Measurements from ENCODE around the gene PACS2.
"Not testable (repeated sequence)": the region's sequence is repeated elsewhere in the genome, so short reads cannot be mapped to it uniquely, and the experiment has no call there.

PACS2 gene

DNA sequence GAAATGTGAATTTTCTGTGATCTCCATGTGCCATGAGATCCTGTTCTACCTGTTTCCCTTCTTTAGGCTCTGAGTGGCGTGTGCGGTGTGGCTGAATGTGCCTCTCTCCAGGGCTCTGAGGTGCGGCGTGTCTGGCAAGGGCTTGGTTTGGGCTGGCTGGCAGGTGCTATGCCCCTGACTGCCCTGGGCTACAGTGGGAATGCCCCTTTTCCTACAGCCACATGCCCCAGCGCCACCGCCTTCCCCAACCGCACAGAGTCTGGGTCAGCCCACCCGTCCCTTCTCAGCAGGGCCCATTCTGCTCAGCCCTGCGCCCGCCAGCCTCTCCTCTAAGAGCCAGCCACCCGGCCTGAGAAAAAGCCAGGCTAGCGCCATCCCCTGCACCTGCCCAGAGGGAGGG lies 41.5 kb upstream of the PACS2 start:
- DNase-seq (ENCODE audit: low read depth): peak; percentile 69
- TF ChIP-seq, protein P1, sequence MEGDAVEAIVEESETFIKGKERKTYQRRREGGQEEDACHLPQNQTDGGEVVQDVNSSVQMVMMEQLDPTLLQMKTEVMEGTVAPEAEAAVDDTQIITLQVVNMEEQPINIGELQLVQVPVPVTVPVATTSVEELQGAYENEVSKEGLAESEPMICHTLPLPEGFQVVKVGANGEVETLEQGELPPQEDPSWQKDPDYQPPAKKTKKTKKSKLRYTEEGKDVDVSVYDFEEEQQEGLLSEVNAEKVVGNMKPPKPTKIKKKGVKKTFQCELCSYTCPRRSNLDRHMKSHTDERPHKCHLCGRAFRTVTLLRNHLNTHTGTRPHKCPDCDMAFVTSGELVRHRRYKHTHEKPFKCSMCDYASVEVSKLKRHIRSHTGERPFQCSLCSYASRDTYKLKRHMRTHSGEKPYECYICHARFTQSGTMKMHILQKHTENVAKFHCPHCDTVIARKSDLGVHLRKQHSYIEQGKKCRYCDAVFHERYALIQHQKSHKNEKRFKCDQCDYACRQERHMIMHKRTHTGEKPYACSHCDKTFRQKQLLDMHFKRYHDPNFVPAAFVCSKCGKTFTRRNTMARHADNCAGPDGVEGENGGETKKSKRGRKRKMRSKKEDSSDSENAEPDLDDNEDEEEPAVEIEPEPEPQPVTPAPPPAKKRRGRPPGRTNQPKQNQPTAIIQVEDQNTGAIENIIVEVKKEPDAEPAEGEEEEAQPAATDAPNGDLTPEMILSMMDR (IDR thresholded peaks at IDR 0.05; ENCODE audit: insufficient read depth, low read depth, low read length, missing control alignments): no peak
- H3K4me3 ChIP-seq (ENCODE audit: low read length): no peak overlapping the region

DNA sequence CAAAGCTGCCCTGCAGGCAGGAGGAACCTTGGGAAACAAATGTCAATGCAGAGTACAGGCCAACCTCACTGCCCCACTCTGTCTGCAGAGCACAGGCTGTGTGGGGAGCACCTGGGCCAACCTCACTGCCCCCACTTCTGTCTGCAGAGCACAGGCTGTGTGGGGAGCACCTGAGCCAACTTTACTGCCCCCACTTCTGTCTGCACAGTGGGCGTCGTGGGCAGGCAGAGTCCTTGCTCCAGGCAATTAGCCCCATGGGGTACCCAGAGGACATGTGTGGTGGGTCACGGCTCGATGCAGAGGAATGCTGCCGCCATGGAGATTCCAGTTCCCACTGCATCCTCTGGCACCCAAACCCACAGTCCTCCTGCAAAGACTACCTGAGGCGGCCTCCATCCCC lies 39.9 kb upstream of the PACS2 start:
- no peak for DNase-seq (ENCODE audit: low read depth)
- H3K4me3 ChIP-seq (ENCODE audit: low read length): no peak overlapping the region
- TF ChIP-seq, protein P1 (IDR thresholded peaks at IDR 0.05; ENCODE audit: insufficient read depth, low read depth, low read length, missing control alignments): no peak

DNA sequence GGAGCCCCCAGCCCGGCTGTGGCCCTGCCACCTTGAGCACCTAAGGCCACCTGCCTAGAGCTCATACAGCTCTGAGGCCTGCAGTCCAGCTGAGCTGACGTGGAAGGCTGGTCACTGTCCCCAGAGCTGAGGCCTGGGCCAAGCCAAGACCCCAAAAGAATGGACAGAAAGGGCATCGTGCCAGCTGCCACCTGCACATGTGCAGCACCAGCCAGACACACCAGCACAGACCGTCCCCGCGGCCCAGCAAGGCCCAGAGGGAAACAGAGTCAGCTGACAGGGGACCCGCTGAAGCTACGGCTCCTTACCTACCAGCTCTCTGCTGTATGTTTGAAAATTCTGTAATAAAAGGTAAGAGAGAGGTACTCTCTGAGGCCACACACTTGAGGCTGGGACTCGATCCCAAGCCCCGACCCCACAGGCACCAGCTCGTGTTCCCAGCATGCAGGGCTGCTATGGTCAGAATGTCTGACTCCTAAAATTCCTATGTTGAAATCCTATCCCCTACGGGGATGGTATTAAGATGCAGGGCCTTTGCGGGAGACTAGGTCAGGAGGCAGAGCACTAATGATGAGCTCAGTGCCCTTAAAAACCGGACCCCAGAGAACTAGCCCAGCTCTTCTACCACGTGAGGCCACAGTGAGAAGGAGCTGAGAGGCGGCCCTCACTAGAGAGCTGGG lies 39.1 kb upstream of the PACS2 start:
- H3K4me3 ChIP-seq (ENCODE audit: low read length): no peak overlapping the region
- TF ChIP-seq, protein P1 (IDR thresholded peaks at IDR 0.05; ENCODE audit: insufficient read depth, low read depth, low read length, missing control alignments): no peak
- no peak for DNase-seq (ENCODE audit: low read depth)

DNA sequence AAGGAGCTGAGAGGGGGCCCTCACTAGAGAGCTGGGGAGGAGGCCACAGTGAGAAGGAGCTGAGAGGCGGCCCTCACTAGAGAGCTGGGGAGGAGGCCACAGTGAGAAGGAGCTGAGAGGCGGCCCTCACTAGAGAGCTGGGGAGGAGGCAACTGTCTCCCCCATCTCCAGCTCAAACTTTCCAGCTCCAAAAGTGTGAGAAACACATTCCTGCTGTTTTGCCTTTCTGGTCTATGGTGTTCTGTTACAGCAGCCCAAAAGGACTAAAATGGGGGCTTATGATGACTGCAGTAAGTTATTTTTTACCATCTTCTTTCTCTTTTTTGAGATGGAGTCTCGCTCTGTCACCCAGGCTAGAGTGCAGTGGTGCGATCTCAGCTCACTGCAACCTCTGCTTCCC lies 37.1 kb upstream of the PACS2 start:
- not testable (repeated sequence) for H3K4me3 ChIP-seq (ENCODE audit: low read length); DNase-seq (ENCODE audit: low read depth)

DNA sequence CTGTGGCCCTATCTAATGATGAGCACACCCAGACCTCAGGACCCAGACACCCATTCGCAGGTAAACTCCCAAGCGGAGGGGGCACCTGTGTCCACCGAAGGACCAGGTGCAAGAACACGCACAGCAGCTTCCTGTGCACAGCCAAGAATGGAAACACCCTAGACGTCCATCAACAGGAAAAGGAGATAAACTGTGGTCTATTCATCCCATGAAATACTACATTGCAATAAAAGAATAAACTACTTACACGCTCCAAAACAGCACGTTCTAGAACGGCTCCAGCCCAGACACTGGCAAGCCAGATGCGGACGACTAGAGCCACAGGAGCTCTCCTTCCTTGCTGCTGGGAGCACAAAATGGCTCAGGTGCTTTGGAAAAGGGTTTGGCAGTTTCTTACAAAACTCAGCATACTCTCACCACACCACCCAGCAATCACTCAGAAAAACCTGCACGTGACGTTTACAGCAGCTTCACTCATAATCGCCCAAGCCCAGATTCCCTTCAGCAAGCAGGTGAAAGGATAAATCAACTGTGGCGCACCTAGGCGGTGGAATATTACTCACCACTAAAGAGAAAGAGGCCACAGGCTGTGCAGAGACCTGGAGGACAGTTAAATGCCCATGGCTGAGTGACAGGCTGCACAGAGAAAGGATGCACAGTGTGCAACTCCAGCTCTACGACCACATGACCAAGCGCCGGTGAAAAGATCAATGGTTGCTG lies 34.7 kb upstream of the PACS2 start:
- DNase-seq (ENCODE audit: low read depth): no peak
- TF ChIP-seq, protein P1 (IDR thresholded peaks at IDR 0.05; ENCODE audit: insufficient read depth, low read depth, low read length, missing control alignments): no peak
- no peak overlapping the region for H3K4me3 ChIP-seq (ENCODE audit: low read length)

DNA sequence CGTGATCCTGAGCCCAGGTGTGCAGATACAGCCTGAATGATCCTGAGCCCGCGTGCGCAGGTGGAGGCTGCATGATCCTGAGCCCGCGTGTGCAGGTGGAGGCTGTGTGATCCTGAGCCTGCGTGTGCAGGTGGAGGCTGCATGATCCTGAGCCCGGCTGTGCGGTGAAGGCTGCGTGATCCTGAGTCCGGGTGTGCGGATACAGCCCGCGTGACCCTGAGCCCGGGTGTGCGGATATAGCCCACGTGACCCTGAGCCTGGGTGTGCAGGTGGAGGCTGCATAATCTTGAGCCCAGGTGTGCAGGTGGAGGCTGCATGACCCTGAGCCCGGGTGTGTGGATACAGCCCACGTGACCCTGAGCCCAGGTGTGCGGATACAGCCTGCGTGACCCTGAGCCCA lies 34.0 kb upstream of the PACS2 start:
- H3K4me3 ChIP-seq (ENCODE audit: low read length): no peak overlapping the region
- TF ChIP-seq, protein P1 (IDR thresholded peaks at IDR 0.05; ENCODE audit: insufficient read depth, low read depth, low read length, missing control alignments): no peak
- no peak for DNase-seq (ENCODE audit: low read depth)

DNA sequence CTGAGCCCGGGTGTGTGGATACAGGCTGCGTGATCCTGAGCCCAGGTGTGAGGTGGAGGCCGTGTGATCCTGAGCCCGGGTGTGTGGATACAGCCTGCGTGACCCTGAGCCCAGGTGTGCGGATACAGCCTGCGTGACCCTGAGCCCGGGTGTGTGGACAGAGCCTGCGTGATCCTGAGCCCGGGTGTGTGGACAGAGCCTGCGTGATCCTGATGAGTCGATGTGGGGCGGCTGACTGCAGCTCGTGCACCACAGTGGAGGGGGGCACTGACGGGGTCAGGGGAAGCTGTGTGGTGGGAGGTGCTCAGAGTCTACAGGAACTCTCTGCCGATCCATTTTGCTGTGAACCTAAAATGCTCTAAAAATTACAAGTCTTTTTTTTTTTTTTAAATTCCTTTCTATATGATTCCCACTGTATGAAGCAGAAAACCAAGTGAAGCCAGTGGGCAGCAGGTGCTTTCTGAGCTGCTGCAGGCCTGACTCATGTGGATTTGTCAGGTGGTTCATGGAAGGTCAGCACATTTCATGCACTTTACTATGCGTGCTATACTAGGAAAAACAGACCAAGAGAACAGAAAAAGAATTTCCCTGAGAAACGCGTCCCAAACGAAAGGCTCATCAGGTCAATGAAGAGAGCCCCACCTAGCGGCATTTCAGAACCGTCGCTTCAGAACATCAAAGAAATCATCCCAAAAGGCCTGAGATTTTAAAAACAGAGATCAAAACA lies 33.0 kb upstream of the PACS2 start:
- peak; percentile 72 for DNase-seq (ENCODE audit: low read depth)
- TF ChIP-seq, protein P1 (IDR thresholded peaks at IDR 0.05; ENCODE audit: insufficient read depth, low read depth, low read length, missing control alignments): peak; percentile 80
- no peak overlapping the region for H3K4me3 ChIP-seq (ENCODE audit: low read length)

Data from epithelial cell of esophagus (primary cell).